ENCODE data around the gene GPSM1. TPM values are rescaled to one million over a fixed set of nuclear protein-coding genes. Genes with fewer than 3 reads are reported as not detected.

GPSM1 gene
- total RNA-seq, 1 donor from 2014 or later: 59.4 TPM

DNA sequence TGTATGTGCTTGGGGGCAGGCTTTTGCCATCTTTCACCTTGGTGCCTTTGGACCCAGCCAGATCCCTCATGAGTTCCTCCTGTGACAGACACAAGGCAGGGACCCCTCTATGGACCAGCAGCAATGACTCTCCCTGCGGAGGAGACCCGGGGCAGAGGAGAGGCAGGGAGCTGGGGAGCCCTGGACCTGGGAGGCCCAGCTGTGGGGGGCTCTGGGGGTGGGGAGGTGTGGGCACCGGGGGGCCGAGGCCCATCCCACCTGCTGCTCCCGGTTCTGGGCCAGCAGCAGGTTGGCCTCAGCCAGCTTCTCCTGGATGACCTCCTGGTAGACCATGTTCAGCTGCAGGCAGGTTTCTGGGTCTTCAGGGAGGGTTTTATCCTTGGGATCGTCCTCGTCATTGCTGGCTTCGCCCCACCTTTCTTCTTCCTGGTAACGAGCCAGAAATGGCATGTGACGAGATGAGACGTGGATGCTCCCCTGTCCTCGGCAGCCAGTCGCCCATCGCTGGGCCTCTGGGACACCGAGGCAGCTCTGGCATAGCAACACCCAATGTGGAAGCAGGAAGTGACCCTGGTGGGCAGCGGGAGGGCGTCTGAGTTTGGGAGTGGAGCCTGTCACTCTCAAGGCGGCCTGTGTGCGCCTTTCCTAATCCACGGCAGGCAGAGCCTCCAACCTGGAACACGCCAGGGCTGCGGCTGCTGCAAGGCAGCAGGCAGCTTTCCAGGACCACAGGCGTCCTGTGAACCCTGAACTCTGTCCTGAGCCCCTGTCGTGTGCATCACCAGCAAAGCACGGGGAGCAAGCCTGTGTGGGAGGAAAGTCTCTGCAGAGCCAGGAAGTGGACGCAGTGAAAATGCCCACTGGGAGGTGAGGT lies 68.2 kb downstream of the GPSM1 start:
- no peak overlapping the region for H3K9ac ChIP-seq (ENCODE audit: low read length)
- no peak overlapping the region for H2AFZ ChIP-seq (ENCODE audit: low read depth, low read length)
- H3K4me3 ChIP-seq (ENCODE audit: insufficient read depth, low read depth, low read length): no peak overlapping the region
- no peak for DNase-seq (ENCODE audit: low read depth)
- H3K4me1 ChIP-seq (ENCODE audit: insufficient read depth, low read length): peaks cover 13% of the 10 kb centered on the region
- H3K79me2 ChIP-seq (ENCODE audit: insufficient read depth, low read length): peaks cover 40% of the 10 kb centered on the region
- Mint-ChIP-seq H3K4me1 (ENCODE audit: low read depth, unreplicated experiment) (peaks cover 9% of the 10 kb centered on the region), H3K9me3 (ENCODE audit: unreplicated experiment) (no peaks in the 10 kb centered on the region), H3K36me3 (ENCODE audit: low read depth, unreplicated experiment) (peaks cover 17% of the 10 kb centered on the region), H3K27me3 (ENCODE audit: low read depth, unreplicated experiment) (no peaks in the 10 kb centered on the region), H3K27ac (ENCODE audit: unreplicated experiment) (no peak overlapping the region), H3K4me3 (ENCODE audit: unreplicated experiment) (no peak overlapping the region)
- H3K9me3 ChIP-seq (ENCODE audit: insufficient read depth, low read depth, low read length): no peaks in the 10 kb centered on the region
- H3K4me2 ChIP-seq (ENCODE audit: low read length): no peak overlapping the region
- FAIRE-seq: no peak
- no peaks in the 10 kb centered on the region for H3K27me3 ChIP-seq (ENCODE audit: insufficient read depth, low read length)
- H4K20me1 ChIP-seq (ENCODE audit: insufficient read depth, low read length): peaks cover 47% of the 10 kb centered on the region
- peaks cover 25% of the 10 kb centered on the region for H3K36me3 ChIP-seq (ENCODE audit: insufficient read depth, low read length)
- no peak overlapping the region for H3K27ac ChIP-seq (ENCODE audit: low read depth, low read length)
- TF ChIP-seq, protein P1, sequence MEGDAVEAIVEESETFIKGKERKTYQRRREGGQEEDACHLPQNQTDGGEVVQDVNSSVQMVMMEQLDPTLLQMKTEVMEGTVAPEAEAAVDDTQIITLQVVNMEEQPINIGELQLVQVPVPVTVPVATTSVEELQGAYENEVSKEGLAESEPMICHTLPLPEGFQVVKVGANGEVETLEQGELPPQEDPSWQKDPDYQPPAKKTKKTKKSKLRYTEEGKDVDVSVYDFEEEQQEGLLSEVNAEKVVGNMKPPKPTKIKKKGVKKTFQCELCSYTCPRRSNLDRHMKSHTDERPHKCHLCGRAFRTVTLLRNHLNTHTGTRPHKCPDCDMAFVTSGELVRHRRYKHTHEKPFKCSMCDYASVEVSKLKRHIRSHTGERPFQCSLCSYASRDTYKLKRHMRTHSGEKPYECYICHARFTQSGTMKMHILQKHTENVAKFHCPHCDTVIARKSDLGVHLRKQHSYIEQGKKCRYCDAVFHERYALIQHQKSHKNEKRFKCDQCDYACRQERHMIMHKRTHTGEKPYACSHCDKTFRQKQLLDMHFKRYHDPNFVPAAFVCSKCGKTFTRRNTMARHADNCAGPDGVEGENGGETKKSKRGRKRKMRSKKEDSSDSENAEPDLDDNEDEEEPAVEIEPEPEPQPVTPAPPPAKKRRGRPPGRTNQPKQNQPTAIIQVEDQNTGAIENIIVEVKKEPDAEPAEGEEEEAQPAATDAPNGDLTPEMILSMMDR (IDR thresholded peaks at IDR 0.05; ENCODE audit: insufficient read depth, low read depth, low read length): no peak
- no peak for TF ChIP-seq EZH2 (IDR thresholded peaks at IDR 0.05; ENCODE audit: insufficient read depth, low read length)

DNA sequence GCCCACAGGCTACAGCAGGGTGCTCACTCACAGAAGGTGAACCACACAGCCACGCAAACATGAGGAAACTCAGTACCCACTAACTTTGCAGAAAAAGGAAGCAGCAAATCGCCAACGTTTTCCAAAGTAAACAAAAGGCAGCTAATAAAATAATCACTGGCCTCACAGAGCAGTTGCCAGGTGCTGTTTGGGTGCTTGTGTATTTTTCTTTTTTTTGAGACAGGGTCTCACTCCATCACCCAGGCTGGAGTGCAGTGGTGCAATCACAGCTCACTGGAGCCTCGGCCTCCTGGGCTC lies 68.8 kb downstream of the GPSM1 start:
- peaks cover 25% of the 10 kb centered on the region for H3K36me3 ChIP-seq (ENCODE audit: insufficient read depth, low read length)
- FAIRE-seq: no peak
- TF ChIP-seq, protein P1 (IDR thresholded peaks at IDR 0.05; ENCODE audit: insufficient read depth, low read depth, low read length): no peak
- no peak for TF ChIP-seq EZH2 (IDR thresholded peaks at IDR 0.05; ENCODE audit: insufficient read depth, low read length)
- H3K4me3 Mint-ChIP-seq (ENCODE audit: unreplicated experiment): no peak overlapping the region
- H3K9me3 ChIP-seq (ENCODE audit: insufficient read depth, low read depth, low read length): no peaks in the 10 kb centered on the region
- H3K27ac ChIP-seq (ENCODE audit: low read depth, low read length): no peak overlapping the region
- H3K27me3 ChIP-seq (ENCODE audit: insufficient read depth, low read length): no peaks in the 10 kb centered on the region
- no peak for DNase-seq (ENCODE audit: low read depth)
- peaks cover 40% of the 10 kb centered on the region for H3K79me2 ChIP-seq (ENCODE audit: insufficient read depth, low read length)
- peaks cover 47% of the 10 kb centered on the region for H4K20me1 ChIP-seq (ENCODE audit: insufficient read depth, low read length)
- no peak overlapping the region for H2AFZ ChIP-seq (ENCODE audit: low read depth, low read length)
- peaks cover 17% of the 10 kb centered on the region for H3K36me3 Mint-ChIP-seq (ENCODE audit: low read depth, unreplicated experiment)
- no peak overlapping the region for H3K4me2 ChIP-seq (ENCODE audit: low read length)
- peaks cover 15% of the 10 kb centered on the region for H3K4me1 ChIP-seq (ENCODE audit: insufficient read depth, low read length)
- no peak overlapping the region for H3K9ac ChIP-seq (ENCODE audit: low read length)
- peaks cover 9% of the 10 kb centered on the region for H3K4me1 Mint-ChIP-seq (ENCODE audit: low read depth, unreplicated experiment)
- no peaks in the 10 kb centered on the region for H3K27me3 Mint-ChIP-seq (ENCODE audit: low read depth, unreplicated experiment)
- H3K9me3 Mint-ChIP-seq (ENCODE audit: unreplicated experiment): no peaks in the 10 kb centered on the region
- H3K27ac Mint-ChIP-seq (ENCODE audit: unreplicated experiment): no peak overlapping the region
- H3K4me3 ChIP-seq (ENCODE audit: insufficient read depth, low read depth, low read length): no peak overlapping the region

DNA sequence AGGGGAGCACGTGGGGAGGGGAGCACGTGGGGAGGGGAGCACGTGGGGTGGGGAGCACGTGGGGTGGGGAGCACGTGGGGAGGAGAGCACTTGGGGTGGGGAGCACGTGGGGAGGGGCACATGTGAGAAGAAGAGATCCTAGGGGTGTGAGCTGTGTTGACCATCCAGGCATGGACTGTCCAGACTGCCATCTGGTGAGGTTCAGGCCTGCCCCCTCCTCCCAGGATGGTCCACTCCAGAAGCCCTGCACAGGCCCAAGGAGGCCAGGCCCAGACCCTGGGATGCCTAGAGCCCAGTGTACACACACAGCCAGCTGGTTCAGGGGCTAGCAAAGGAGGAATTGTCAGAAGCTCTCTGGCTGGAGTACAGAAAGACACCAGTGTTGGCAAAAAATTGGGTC lies 70.3 kb downstream of the GPSM1 start:
- Histone ChIP-seq H3K4me3 (ENCODE audit: insufficient read depth, low read depth, low read length) (no peak overlapping the region), H3K27ac (ENCODE audit: low read depth, low read length) (no peak overlapping the region), H4K20me1 (ENCODE audit: insufficient read depth, low read length) (peaks cover 38% of the 10 kb centered on the region), H3K4me2 (ENCODE audit: low read length) (no peak overlapping the region), H2AFZ (ENCODE audit: low read depth, low read length) (no peak overlapping the region), H3K27me3 (ENCODE audit: insufficient read depth, low read length) (no peaks in the 10 kb centered on the region), H3K9me3 (ENCODE audit: insufficient read depth, low read depth, low read length) (no peaks in the 10 kb centered on the region), H3K9ac (ENCODE audit: low read length) (no peak overlapping the region), H3K4me1 (ENCODE audit: insufficient read depth, low read length) (peaks cover 15% of the 10 kb centered on the region), H3K36me3 (ENCODE audit: insufficient read depth, low read length) (peaks cover 22% of the 10 kb centered on the region), H3K79me2 (ENCODE audit: insufficient read depth, low read length) (peaks cover 40% of the 10 kb centered on the region)
- DNase-seq (ENCODE audit: low read depth): no peak
- TF ChIP-seq, protein P1 (IDR thresholded peaks at IDR 0.05; ENCODE audit: insufficient read depth, low read depth, low read length): no peak
- TF ChIP-seq EZH2 (IDR thresholded peaks at IDR 0.05; ENCODE audit: insufficient read depth, low read length): no peak
- Mint-ChIP-seq H3K4me1 (ENCODE audit: low read depth, unreplicated experiment) (peaks cover 9% of the 10 kb centered on the region), H3K27ac (ENCODE audit: unreplicated experiment) (no peak overlapping the region), H3K27me3 (ENCODE audit: low read depth, unreplicated experiment) (no peaks in the 10 kb centered on the region), H3K36me3 (ENCODE audit: low read depth, unreplicated experiment) (peaks cover 14% of the 10 kb centered on the region), H3K4me3 (ENCODE audit: unreplicated experiment) (no peak overlapping the region), H3K9me3 (ENCODE audit: unreplicated experiment) (no peaks in the 10 kb centered on the region)
- FAIRE-seq: no peak
